ENCODE data around the gene USP46.

DNA sequence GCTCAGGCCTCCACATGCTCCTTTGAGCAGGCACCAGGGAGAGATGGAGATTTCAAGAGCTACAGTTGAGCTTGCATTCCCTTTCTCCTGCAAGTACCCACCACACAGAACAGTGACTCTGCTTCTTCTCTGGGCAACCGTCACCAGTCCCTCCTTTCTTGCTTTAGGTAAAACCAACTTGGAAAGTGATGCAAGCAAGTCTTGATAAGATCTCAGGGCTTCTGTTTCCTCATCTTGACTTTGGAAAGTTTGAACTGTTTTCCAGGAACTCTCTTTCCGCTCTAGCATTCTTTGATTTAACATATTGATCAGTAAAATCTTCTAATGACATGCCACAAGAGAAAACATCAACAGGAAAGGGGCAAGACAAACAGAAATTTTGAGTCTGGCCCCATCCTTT lies 73.7 kb downstream of the USP46 start:
- no peak for TF ChIP-seq POLR2A (IDR thresholded peaks at IDR 0.05)
- TF ChIP-seq, protein P1, sequence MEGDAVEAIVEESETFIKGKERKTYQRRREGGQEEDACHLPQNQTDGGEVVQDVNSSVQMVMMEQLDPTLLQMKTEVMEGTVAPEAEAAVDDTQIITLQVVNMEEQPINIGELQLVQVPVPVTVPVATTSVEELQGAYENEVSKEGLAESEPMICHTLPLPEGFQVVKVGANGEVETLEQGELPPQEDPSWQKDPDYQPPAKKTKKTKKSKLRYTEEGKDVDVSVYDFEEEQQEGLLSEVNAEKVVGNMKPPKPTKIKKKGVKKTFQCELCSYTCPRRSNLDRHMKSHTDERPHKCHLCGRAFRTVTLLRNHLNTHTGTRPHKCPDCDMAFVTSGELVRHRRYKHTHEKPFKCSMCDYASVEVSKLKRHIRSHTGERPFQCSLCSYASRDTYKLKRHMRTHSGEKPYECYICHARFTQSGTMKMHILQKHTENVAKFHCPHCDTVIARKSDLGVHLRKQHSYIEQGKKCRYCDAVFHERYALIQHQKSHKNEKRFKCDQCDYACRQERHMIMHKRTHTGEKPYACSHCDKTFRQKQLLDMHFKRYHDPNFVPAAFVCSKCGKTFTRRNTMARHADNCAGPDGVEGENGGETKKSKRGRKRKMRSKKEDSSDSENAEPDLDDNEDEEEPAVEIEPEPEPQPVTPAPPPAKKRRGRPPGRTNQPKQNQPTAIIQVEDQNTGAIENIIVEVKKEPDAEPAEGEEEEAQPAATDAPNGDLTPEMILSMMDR (IDR thresholded peaks at IDR 0.05) = no peak
